SK-N-SH (cell line): ENCODE data around the gene ASB4.

Experiments
- EP300 ChIP-seq, 2 experiments: IDR thresholded peaks; 2 replicates each; pipeline versions ENCODE4 v1.4.0 to v1.6.1; 2012; ENCODE audit warnings: borderline replicate concordance in 1 of 2, low read depth in 1 of 2, low read length in 1 of 2
- MAX ChIP-seq: IDR thresholded peaks from 2 replicates; pipeline ENCODE4 v1.4.0; 2012; ENCODE audit warnings: low read depth
- SMC3 ChIP-seq: IDR thresholded peaks from 2 replicates; pipeline ENCODE4 v1.6.1; 2012; ENCODE audit warnings: low read depth, low read length, improper control_type of control experiment
- TAF1 ChIP-seq: IDR thresholded peaks from 2 replicates; pipeline ENCODE4 v1.6.1; 2012; ENCODE audit warnings: low read depth, mild to moderate bottlenecking, low read length, moderate library complexity, borderline replicate concordance
- USF1 ChIP-seq: IDR thresholded peaks from 2 replicates; pipeline ENCODE4 v1.4.0; 2012; ENCODE audit warnings: low read depth, borderline replicate concordance
- TF ChIP-seq, protein P1 (sequence below): fragments of 200-600 bp; sonication (generic); IDR thresholded peaks from 2 replicates; pipeline ENCODE4 v1.6.1; 2017; ENCODE audit warnings: antibody characterized with exemption, mild to moderate bottlenecking, moderate library complexity

- TF ChIP-seq USF1 (no peak), MAX (peak; percentile 51; the same call in 1 of the 2 replicates), TAF1 (peak; percentile 30; the same call in 1 of the 2 replicates), SMC3 (no peak), EP300 (IDR thresholded peaks at IDR 0.05; ENCODE audit: borderline replicate concordance in 1 of 2, low read depth in 1 of 2, low read length in 1 of 2) (peak in 1 of 2 experiments; percentile 76; a peak in 1 of 4 replicates)
- TF ChIP-seq, protein P1, sequence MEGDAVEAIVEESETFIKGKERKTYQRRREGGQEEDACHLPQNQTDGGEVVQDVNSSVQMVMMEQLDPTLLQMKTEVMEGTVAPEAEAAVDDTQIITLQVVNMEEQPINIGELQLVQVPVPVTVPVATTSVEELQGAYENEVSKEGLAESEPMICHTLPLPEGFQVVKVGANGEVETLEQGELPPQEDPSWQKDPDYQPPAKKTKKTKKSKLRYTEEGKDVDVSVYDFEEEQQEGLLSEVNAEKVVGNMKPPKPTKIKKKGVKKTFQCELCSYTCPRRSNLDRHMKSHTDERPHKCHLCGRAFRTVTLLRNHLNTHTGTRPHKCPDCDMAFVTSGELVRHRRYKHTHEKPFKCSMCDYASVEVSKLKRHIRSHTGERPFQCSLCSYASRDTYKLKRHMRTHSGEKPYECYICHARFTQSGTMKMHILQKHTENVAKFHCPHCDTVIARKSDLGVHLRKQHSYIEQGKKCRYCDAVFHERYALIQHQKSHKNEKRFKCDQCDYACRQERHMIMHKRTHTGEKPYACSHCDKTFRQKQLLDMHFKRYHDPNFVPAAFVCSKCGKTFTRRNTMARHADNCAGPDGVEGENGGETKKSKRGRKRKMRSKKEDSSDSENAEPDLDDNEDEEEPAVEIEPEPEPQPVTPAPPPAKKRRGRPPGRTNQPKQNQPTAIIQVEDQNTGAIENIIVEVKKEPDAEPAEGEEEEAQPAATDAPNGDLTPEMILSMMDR: no peak
Measured at GRCh38 chr7:95549818-95550529, 64.2 kb downstream of the ASB4 start.
